Spleen (tissue), 7 donors: ENCODE measurements around the gene ADD1.

Experiments used
- CTCF ChIP-seq, 11 experiments: fragments of 200-600 bp in 7 of 11; fragments of 450-650 bp in 4 of 11; sonication (generic) in 4 of 11; IDR thresholded peaks in 8 of 11; conservative IDR thresholded peaks in 3 of 11; 1 replicate in 7 of 11; 2 replicates in 4 of 11; pipeline versions ENCODE4 v1.4.0 to v1.8.0; 2016 to 2021; ENCODE audit warnings: antibody characterized with exemption in 11 of 11, inconsistent platforms in 4 of 11, mild to moderate bottlenecking in 1 of 11
- POLR2A ChIP-seq, 3 donors: fragments of 450-650 bp; IDR thresholded peaks; one replicate each; pipeline ENCODE4 v1.5.1; 2017; ENCODE audit warnings: antibody characterized with exemption in 3 of 3, mild to moderate bottlenecking in 1 of 3
- POLR2AphosphoS5 ChIP-seq, 3 donors: sonication (generic); formaldehyde crosslinking; IDR thresholded peaks; one replicate each; pipeline ENCODE4 v1.5.1; 2017; ENCODE audit warnings: antibody characterized with exemption in 3 of 3
- donor health status: DM: no; HTN: no; CAD: no; lungs with moderate emphysema.
- donor health status: DM: no; HTN: no; CAD: no.
- donor health status: DM: no; HTN: no; CAD: no.

GRCh38 chr4:2887343-2887742 lies 43.7 kb downstream of the ADD1 start:
- no peak for TF ChIP-seq CTCF (IDR thresholded peaks at IDR 0.05 in 8 of 11, conservative IDR thresholded peaks at IDR 0.05 in 3 of 11)
- no peak for TF ChIP-seq POLR2A (IDR thresholded peaks at IDR 0.05)
- TF ChIP-seq POLR2AphosphoS5 (IDR thresholded peaks at IDR 0.05) = no peak
